PC-9 (cell line): Measurements from ENCODE around the gene CCM2L. TPM values are rescaled to one million over a fixed set of nuclear protein-coding genes. Genes with fewer than 3 reads are reported as not detected.

Source experiments
- BruUV-seq: library from RNA; stranded (reverse); fragments of 400-500 nt; replicated peaks from 2 replicates; lab custom pipeline; 2021; lab: Mats Ljungman, UMichigan
- CTCF ChIA-PET: fragments of 300-600 bp; sonication (Branson Sonifier 250); formaldehyde crosslinking; loops from one replicate; lab custom pipeline; 2022; ENCODE audit warnings: antibody characterized with exemption; lab: Charles Lee
- POLR2A ChIA-PET: fragments of 300-600 bp; sonication (Branson Sonifier 250); formaldehyde crosslinking; loops from one replicate; lab custom pipeline; 2022; ENCODE audit warnings: antibody characterized with exemption; ENCODE audit not compliant: unreplicated experiment; lab: Charles Lee
- DNase-seq, 2 experiments: peaks; one replicate each; pipeline versions ENCODE4 v3.0.0 to v3.0.0-alpha.2; 2015 to 2022; ENCODE audit warnings: mixed read lengths in 1 of 2
- H2AFZ ChIP-seq: fragments of 200-600 bp; sonication (generic); 2 replicates; pipeline ENCODE4 v1.8.1; 2017; ENCODE audit warnings: antibody characterized with exemption
- H3F3A ChIP-seq: fragments of 200-600 bp; sonication (generic); 2 replicates; pipeline ENCODE4 v1.8.1; 2017; ENCODE audit warnings: antibody characterized with exemption, mild to moderate bottlenecking, low read depth; ENCODE audit not compliant: insufficient read depth
- H3K27ac ChIP-seq: fragments of 200-600 bp; sonication (generic); 2 replicates; pipeline ENCODE4 v1.6.1; 2016; ENCODE audit warnings: mixed run types
- H3K27me3 ChIP-seq: fragments of 200-600 bp; sonication (generic); 2 replicates; pipeline ENCODE4 v1.6.1; 2016; ENCODE audit warnings: low read depth, mixed run types; ENCODE audit not compliant: insufficient read depth
- H3K36me3 ChIP-seq: fragments of 200-600 bp; sonication (generic); 2 replicates; pipeline ENCODE4 v1.6.1; 2016; ENCODE audit warnings: low read depth, mixed run types
- H3K4me1 ChIP-seq: fragments of 200-600 bp; sonication (generic); replicated peaks from 2 replicates; pipeline ENCODE4 v1.6.1; 2016; ENCODE audit warnings: mixed run types; ENCODE audit not compliant: insufficient read depth
- H3K4me2 ChIP-seq: fragments of 200-600 bp; sonication (generic); 2 replicates; pipeline ENCODE4 v1.6.1; 2017; ENCODE audit warnings: mixed run types
- H3K4me3 ChIP-seq: fragments of 200-600 bp; sonication (generic); 2 replicates; pipeline ENCODE4 v1.6.1; 2016; ENCODE audit warnings: mixed run types
- H3K79me2 ChIP-seq: fragments of 200-600 bp; sonication (generic); 2 replicates; pipeline ENCODE4 v1.6.1; 2017; ENCODE audit warnings: low read depth, mixed run types
- H3K9me2 ChIP-seq: fragments of 200-600 bp; sonication (generic); 2 replicates; pipeline ENCODE4 v1.8.1; 2017; ENCODE audit warnings: mild to moderate bottlenecking; ENCODE audit not compliant: insufficient read depth
- H3K9me3 ChIP-seq: fragments of 200-600 bp; sonication (generic); 2 replicates; pipeline ENCODE4 v1.8.1; 2016; ENCODE audit warnings: low read depth; ENCODE audit not compliant: insufficient read depth
- H4K20me1 ChIP-seq: fragments of 200-600 bp; sonication (generic); 2 replicates; pipeline ENCODE4 v1.8.1; 2017; ENCODE audit not compliant: insufficient read depth
- EZH2 ChIP-seq: fragments of 200-600 bp; sonication (generic); IDR thresholded peaks from 2 replicates; pipeline ENCODE4 v1.8.0; 2017; ENCODE audit warnings: antibody characterized with exemption, low read depth
- intact Hi-C: fragments of 100-400 bp; cut with micrococcal nuclease; formaldehyde crosslinking; loops from one replicate; pipeline ENCODE4 v1.10.0; 2022; ENCODE audit not compliant: unreplicated experiment
- total RNA-seq: library from RNA; stranded (reverse); gene quantifications from 2 replicates; pipeline ENCODE4 v1.2.3, GENCODE V29; 2021
- TF ChIP-seq, protein P1 (sequence below): fragments of 200-600 bp; sonication (generic); conservative IDR thresholded peaks from 2 replicates; pipeline ENCODE4 v1.6.1; 2017; ENCODE audit warnings: mixed run types, antibody characterized with exemption, mild to moderate bottlenecking, moderate library complexity

Gene CCM2L
- total RNA-seq, 1 experiment from 2014 or later, result 0.31 TPM

DNA sequence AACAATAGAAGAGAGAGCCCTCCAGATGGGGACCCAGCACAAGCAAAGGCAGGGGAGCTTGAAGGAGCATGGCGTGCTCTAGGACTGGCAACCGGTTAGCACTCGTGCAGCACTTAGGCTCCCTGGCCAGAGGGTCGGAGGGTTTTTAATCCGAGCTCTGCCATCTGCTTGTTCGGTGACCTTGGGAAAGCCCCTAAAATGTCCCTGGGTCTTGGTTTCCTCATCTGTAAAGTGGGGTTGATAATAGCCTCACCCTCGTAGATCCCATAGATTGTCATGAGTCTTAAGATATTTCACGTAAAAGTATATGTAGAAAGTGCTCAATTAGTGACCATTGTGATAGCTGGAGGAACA is 25.2 kb downstream of the CCM2L start:
- Histone ChIP-seq H3K27me3 (peaks cover 73% of the 10 kb centered on the region), H4K20me1 (no peaks in the 10 kb centered on the region), H3K9me3 (no peaks in the 10 kb centered on the region), H3K9me2 (no peaks in the 10 kb centered on the region), H3K36me3 (no peaks in the 10 kb centered on the region), H3K4me1 (no peaks in the 10 kb centered on the region), H3K27ac (no peak overlapping the region), H3K4me3 (no peak overlapping the region), H2AFZ (no peak overlapping the region), H3K79me2 (no peaks in the 10 kb centered on the region), H3F3A (no peaks in the 10 kb centered on the region), H3K4me2 (no peak overlapping the region)
- no TSS peak for BruUV-seq
- no peak for DNase-seq
- TF ChIP-seq, protein P1, sequence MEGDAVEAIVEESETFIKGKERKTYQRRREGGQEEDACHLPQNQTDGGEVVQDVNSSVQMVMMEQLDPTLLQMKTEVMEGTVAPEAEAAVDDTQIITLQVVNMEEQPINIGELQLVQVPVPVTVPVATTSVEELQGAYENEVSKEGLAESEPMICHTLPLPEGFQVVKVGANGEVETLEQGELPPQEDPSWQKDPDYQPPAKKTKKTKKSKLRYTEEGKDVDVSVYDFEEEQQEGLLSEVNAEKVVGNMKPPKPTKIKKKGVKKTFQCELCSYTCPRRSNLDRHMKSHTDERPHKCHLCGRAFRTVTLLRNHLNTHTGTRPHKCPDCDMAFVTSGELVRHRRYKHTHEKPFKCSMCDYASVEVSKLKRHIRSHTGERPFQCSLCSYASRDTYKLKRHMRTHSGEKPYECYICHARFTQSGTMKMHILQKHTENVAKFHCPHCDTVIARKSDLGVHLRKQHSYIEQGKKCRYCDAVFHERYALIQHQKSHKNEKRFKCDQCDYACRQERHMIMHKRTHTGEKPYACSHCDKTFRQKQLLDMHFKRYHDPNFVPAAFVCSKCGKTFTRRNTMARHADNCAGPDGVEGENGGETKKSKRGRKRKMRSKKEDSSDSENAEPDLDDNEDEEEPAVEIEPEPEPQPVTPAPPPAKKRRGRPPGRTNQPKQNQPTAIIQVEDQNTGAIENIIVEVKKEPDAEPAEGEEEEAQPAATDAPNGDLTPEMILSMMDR, result no peak
- no peak for TF ChIP-seq EZH2
- CTCF ChIA-PET, result interaction anchor here (0.7 kb wide), 1 partner anchor 450 kb away, joined by 3 read pairs; no protein-coding TSS in a partner anchor
- POLR2A ChIA-PET, result interaction anchor here (0.7 kb wide), 1 partner anchor 168 kb away, joined by 3 read pairs; no protein-coding TSS in a partner anchor
- intact Hi-C loops, result no loop called here

DNA sequence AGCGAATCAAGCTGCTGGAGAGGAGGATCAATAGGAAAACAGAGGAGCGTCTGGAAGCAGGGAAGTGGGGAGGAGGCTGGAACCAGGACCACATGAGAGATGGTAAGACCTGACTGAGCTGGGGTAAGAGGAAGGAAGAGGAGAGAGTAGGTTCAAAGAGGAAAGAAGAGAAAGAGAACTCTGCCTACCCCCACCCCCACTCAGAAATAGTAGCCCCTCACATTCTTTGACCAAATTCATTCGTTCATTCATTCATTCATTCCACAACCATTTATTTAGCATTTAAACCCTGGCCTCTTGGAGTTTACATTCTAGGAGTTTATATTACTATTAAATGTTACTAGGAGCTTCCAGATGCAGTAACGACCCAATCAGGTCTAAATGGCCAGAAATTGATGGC is 26.0 kb downstream of the CCM2L start:
- Histone ChIP-seq H3K4me2 (no peak overlapping the region), H3K36me3 (no peaks in the 10 kb centered on the region), H2AFZ (no peak overlapping the region), H3K27ac (no peak overlapping the region), H3K79me2 (no peaks in the 10 kb centered on the region), H3F3A (no peaks in the 10 kb centered on the region), H3K9me2 (no peaks in the 10 kb centered on the region), H3K4me3 (no peak overlapping the region), H3K27me3 (peaks cover 73% of the 10 kb centered on the region), H4K20me1 (no peaks in the 10 kb centered on the region), H3K4me1 (no peaks in the 10 kb centered on the region), H3K9me3 (no peaks in the 10 kb centered on the region)
- TF ChIP-seq, protein P1, result no peak
- no peak for TF ChIP-seq EZH2
- POLR2A ChIA-PET, result no interaction called here
- CTCF ChIA-PET, result interaction anchor here (0.7 kb wide), 1 partner anchor 449 kb away, joined by 3 read pairs; no protein-coding TSS in a partner anchor
- no peak for DNase-seq
- intact Hi-C loops, result no loop called here
- BruUV-seq, result no TSS peak

DNA sequence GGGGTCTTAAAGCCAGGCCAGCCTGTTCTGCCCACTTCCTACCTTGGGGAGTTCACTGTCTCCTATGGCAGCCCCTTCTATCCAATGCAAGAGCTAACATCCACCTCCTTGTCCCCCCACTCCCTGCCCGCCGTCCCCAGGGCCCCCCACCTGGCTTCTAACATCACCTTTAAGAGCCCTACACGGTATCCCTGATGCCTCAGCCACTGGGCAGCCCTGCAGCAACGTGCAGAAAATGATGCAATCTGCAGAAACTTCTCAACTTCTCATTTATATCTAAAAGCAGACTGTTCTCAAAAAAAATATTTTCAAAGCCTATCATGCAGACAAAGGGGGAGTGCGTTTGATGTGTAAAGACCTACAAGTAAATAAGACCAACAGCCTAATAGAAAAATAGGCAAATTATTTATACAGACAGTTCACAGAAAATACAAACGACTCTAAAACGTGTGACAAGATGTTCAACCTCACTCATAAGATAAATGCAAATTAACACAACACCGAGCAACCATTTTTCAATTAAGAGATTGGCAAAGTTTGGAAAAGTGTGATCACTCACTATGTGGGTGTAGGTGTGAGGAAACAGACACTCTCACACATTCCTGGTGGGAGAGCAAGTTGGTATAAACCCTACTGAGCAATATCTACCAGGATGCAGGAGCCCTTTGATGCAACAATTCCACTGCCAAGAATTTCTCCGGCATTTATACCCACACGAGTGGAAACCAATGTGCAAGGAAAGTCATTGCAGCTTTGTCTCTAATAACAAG is 26.7 kb downstream of the CCM2L start:
- Histone ChIP-seq H3K27ac (no peak overlapping the region), H3K27me3 (peaks cover 73% of the 10 kb centered on the region), H3K4me2 (peak overlapping the region; percentile 18; the same call in 1 of the 2 replicates), H3K4me3 (no peak overlapping the region), H3K9me3 (no peaks in the 10 kb centered on the region), H3K4me1 (no peaks in the 10 kb centered on the region), H3F3A (no peaks in the 10 kb centered on the region), H3K36me3 (no peaks in the 10 kb centered on the region), H4K20me1 (no peaks in the 10 kb centered on the region), H2AFZ (peak overlapping the region; percentile 52; the same call in 1 of the 2 replicates), H3K79me2 (no peaks in the 10 kb centered on the region), H3K9me2 (no peaks in the 10 kb centered on the region)
- TF ChIP-seq, protein P1, result no peak
- TF ChIP-seq EZH2, result no peak
- DNase-seq, result no peak
- no TSS peak for BruUV-seq
- ChIA-PET POLR2A (no interaction called here), CTCF (no interaction called here)
- intact Hi-C loops, result no loop called here
